HG02885 (cell line): Measurements from ENCODE around the gene DNAJB11.
"Not testable (repeated sequence)": the region's sequence is repeated elsewhere in the genome, so short reads cannot be mapped to it uniquely, and the experiment has no call there.

Experiments
- ATAC-seq: cut with Tn5 transposase; IDR thresholded peaks from one replicate; pipeline ENCODE4 v1.9.1; 2021; ENCODE audit warnings: mild to moderate bottlenecking; ENCODE audit not compliant: unreplicated experiment, poor library complexity

DNAJB11 gene

GRCh38 chr3:186614597-186615483 lies 44.3 kb downstream of the DNAJB11 start:
- peak; percentile 75 for ATAC-seq

GRCh38 chr3:186616299-186616617 lies 45.7 kb downstream of the DNAJB11 start:
- ATAC-seq, result no peak

- peak; percentile 94 for ATAC-seq
Measured at GRCh38 chr3:186617036-186617946, 46.8 kb downstream of the DNAJB11 start.

GRCh38 chr3:186618318-186618938 lies 47.9 kb downstream of the DNAJB11 start:
- no peak for ATAC-seq

- ATAC-seq, result no peak
Measured at GRCh38 chr3:186619787-186620212, 49.3 kb downstream of the DNAJB11 start.

GRCh38 chr3:186620213-186621092 lies 49.9 kb downstream of the DNAJB11 start:
- ATAC-seq, result no peak

GRCh38 chr3:186621894-186622650 lies 51.6 kb downstream of the DNAJB11 start:
- no peak for ATAC-seq

- no peak for ATAC-seq
Measured at GRCh38 chr3:186622651-186623310, 52.3 kb downstream of the DNAJB11 start.

GRCh38 chr3:186624598-186624997 lies 54.1 kb downstream of the DNAJB11 start:
- ATAC-seq, result no peak

- no peak for ATAC-seq
Measured at GRCh38 chr3:186625600-186626042, 55.1 kb downstream of the DNAJB11 start.

GRCh38 chr3:186626254-186626847 lies 55.8 kb downstream of the DNAJB11 start:
- no peak for ATAC-seq

- no peak for ATAC-seq
Measured at GRCh38 chr3:186627852-186628414, 57.4 kb downstream of the DNAJB11 start.

- no peak for ATAC-seq
Measured at GRCh38 chr3:186628756-186629155, 58.2 kb downstream of the DNAJB11 start.

- no peak for ATAC-seq
Measured at GRCh38 chr3:186630950-186631641, 60.6 kb downstream of the DNAJB11 start.

- ATAC-seq, result no peak
Measured at GRCh38 chr3:186633481-186633880, 63.0 kb downstream of the DNAJB11 start.

GRCh38 chr3:186634207-186634606 lies 63.7 kb downstream of the DNAJB11 start:
- not testable (repeated sequence) for ATAC-seq
